Measurements from ENCODE around the gene PDCD1.
A peak's percentile ranks its signal among the peaks of the same experiment; 100 is the strongest.
"Not testable (repeated sequence)": the region's sequence is repeated elsewhere in the genome, so short reads cannot be mapped to it uniquely, and the experiment has no call there.

PDCD1 gene

GRCh38 chr2:241858206-241859016 is at the start of gene PDCD1:
Gene PDCD1 (minus strand): TSS chr2:241858894. CDS start chr2:241858838, 56 bp downstream.
- DNase-seq (ENCODE audit: low read depth in 1 of 2, low spot score in 1 of 2), result peak; percentile 32 to 55

- DNase-seq (ENCODE audit: low read depth in 1 of 2, low spot score in 1 of 2), result not testable (repeated sequence)
Observed at GRCh38 chr2:241907831-241908230, 49.1 kb upstream of the PDCD1 start.

- DNase-seq (ENCODE audit: low read depth in 1 of 2, low spot score in 1 of 2), result no peak
Observed at GRCh38 chr2:241906826-241907570, 48.3 kb upstream of the PDCD1 start.

GRCh38 chr2:241906378-241906770 is 47.7 kb upstream of the PDCD1 start:
- not testable (repeated sequence) for DNase-seq (ENCODE audit: low read depth in 1 of 2, low spot score in 1 of 2)

GRCh38 chr2:241905716-241906377 is 47.2 kb upstream of the PDCD1 start:
- no peak for DNase-seq (ENCODE audit: low read depth in 1 of 2, low spot score in 1 of 2)

GRCh38 chr2:241904791-241905710 is 46.4 kb upstream of the PDCD1 start:
- DNase-seq (ENCODE audit: low read depth in 1 of 2, low spot score in 1 of 2), result no peak

GRCh38 chr2:241904011-241904718 is 45.5 kb upstream of the PDCD1 start:
- no peak for DNase-seq (ENCODE audit: low read depth in 1 of 2, low spot score in 1 of 2)

GRCh38 chr2:241903121-241904010 is 44.7 kb upstream of the PDCD1 start:
- DNase-seq (ENCODE audit: low read depth in 1 of 2, low spot score in 1 of 2), result no peak

GRCh38 chr2:241902357-241902991 is 43.8 kb upstream of the PDCD1 start:
- no peak for DNase-seq (ENCODE audit: low read depth in 1 of 2, low spot score in 1 of 2)

- DNase-seq (ENCODE audit: low read depth in 1 of 2, low spot score in 1 of 2), result no peak
Observed at GRCh38 chr2:241901500-241902351, 43.0 kb upstream of the PDCD1 start.

GRCh38 chr2:241901018-241901380 is 42.3 kb upstream of the PDCD1 start:
- DNase-seq (ENCODE audit: low read depth in 1 of 2, low spot score in 1 of 2), result no peak

GRCh38 chr2:241900251-241901017 is 41.7 kb upstream of the PDCD1 start:
- DNase-seq (ENCODE audit: low read depth in 1 of 2, low spot score in 1 of 2), result no peak

GRCh38 chr2:241898463-241899270 is 40.0 kb upstream of the PDCD1 start:
- no peak for DNase-seq (ENCODE audit: low read depth in 1 of 2, low spot score in 1 of 2)

- DNase-seq (ENCODE audit: low read depth in 1 of 2, low spot score in 1 of 2), result no peak
Observed at GRCh38 chr2:241897231-241897916, 38.7 kb upstream of the PDCD1 start.

- DNase-seq (ENCODE audit: low read depth in 1 of 2, low spot score in 1 of 2), result no peak
Observed at GRCh38 chr2:241896746-241897201, 38.1 kb upstream of the PDCD1 start.

Data from activated T-helper 1 cell treated with anti-CD3 and anti-CD28 coated beads, Interleukin-2, amount 50 U/mL, for 16 hours (primary cell).